Tibial nerve (tissue), 4 donors: ENCODE measurements around the gene CUTA. TPM values are rescaled to one million over a fixed set of nuclear protein-coding genes. Genes with fewer than 3 reads are reported as not detected.

Experiments used
- DNase-seq, 2 donors: peaks; one replicate each; pipeline ENCODE4 v3.0.0-alpha.2; 2019; ENCODE audit warnings: low spot score in 2 of 2
- H3K27ac ChIP-seq, 4 donors: fragments of 200-600 bp; sonication (generic) in 3 of 4; one replicate each; pipeline ENCODE4 v1.5.1; 2017 to 2019; ENCODE audit warnings: mild to moderate bottlenecking in 1 of 4
- H3K27me3 ChIP-seq, 2 donors: fragments of 200-600 bp; sonication (generic) in 1 of 2; one replicate each; pipeline versions ENCODE4 v1.5.1 to v1.6.0; 2017 to 2019
- H3K36me3 ChIP-seq, 3 donors: fragments of 200-600 bp; sonication (generic); one replicate each; pipeline ENCODE4 v1.5.1; 2018 to 2019
- H3K4me1 ChIP-seq, 4 donors: fragments of 200-600 bp; sonication (generic) in 3 of 4; one replicate each; pipeline ENCODE4 v1.5.1; 2017 to 2019
- H3K4me3 ChIP-seq, 4 donors: fragments of 200-600 bp; sonication (generic) in 3 of 4; one replicate each; pipeline ENCODE4 v1.5.1; 2017 to 2019; ENCODE audit warnings: mild to moderate bottlenecking in 1 of 4, moderate library complexity in 1 of 4
- H3K9me3 ChIP-seq, 4 donors: fragments of 200-600 bp; sonication (generic) in 3 of 4; one replicate each; pipeline ENCODE4 v1.5.1; 2017 to 2019
- EP300 ChIP-seq, 2 donors: sonication (generic); formaldehyde crosslinking; IDR thresholded peaks; one replicate each; pipeline ENCODE4 v1.6.1; 2017; ENCODE audit warnings: antibody characterized with exemption in 2 of 2, mild to moderate bottlenecking in 1 of 2
- POLR2A ChIP-seq, 2 donors: fragments of 450-650 bp; IDR thresholded peaks; one replicate each; pipeline ENCODE4 v1.6.1; 2017; ENCODE audit warnings: antibody characterized with exemption in 2 of 2, mild to moderate bottlenecking in 2 of 2, moderate library complexity in 2 of 2
- WGBS, 2 donors: methylation state at CpG; one replicate each; pipeline ENCODE4 v1.1.5; 2018; 5-methylcytosine and 5-hydroxymethylcytosine counted together
- total RNA-seq, 4 donors: library from RNA; depleted of rRNA; stranded (reverse); fragments of >200 nt; gene quantifications; one replicate each; pipeline ENCODE4 v1.1.0, GENCODE V29; 2016
- TF ChIP-seq, protein P1 (sequence below), 5 experiments: fragments of 200-600 bp in 3 of 5; fragments of 450-650 bp in 2 of 5; sonication (generic) in 3 of 5; IDR thresholded peaks; one replicate each; pipeline ENCODE4 v1.5.1; 2016 to 2019; ENCODE audit warnings: antibody characterized with exemption in 5 of 5, mild to moderate bottlenecking in 3 of 5, moderate library complexity in 2 of 5

CUTA gene
- total RNA-seq, 4 donors from 2014 or later = 110 to 161 (median 154) TPM

DNA sequence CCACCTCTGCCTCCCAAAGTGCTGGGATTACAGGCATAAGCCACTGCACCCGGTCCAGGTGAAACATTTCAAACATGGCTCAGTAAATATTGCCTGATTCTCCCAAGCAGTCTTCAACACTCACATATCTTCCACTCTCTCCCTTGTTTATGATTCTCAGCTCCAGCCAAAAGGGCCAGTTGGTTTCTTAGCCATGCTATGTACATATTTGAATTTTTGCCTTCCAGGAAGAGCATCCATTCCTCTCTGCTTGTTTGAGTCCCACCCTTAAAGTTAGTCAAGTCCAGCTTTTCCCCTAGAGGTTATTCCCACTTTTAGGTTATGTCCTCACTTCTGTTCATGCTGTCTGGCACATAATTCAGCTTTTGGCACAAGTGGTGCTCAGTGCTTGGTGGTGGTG is 20.4 kb downstream of the CUTA start:
- Histone ChIP-seq H3K9me3 (no peaks in the 10 kb centered on the region), H3K36me3 (no peaks in the 10 kb centered on the region), H3K4me3 (no peak overlapping the region), H3K4me1 (no peaks in the 10 kb centered on the region), H3K27ac (no peak overlapping the region), H3K27me3 (no peaks in the 10 kb centered on the region)
- WGBS, 2 donors = 86 to 95% methylated on average over 1 of the region's 1 CpG
- no peak for DNase-seq
- TF ChIP-seq POLR2A (IDR thresholded peaks at IDR 0.05) = no peak
- TF ChIP-seq EP300 (IDR thresholded peaks at IDR 0.05) = no peak
- TF ChIP-seq, protein P1, sequence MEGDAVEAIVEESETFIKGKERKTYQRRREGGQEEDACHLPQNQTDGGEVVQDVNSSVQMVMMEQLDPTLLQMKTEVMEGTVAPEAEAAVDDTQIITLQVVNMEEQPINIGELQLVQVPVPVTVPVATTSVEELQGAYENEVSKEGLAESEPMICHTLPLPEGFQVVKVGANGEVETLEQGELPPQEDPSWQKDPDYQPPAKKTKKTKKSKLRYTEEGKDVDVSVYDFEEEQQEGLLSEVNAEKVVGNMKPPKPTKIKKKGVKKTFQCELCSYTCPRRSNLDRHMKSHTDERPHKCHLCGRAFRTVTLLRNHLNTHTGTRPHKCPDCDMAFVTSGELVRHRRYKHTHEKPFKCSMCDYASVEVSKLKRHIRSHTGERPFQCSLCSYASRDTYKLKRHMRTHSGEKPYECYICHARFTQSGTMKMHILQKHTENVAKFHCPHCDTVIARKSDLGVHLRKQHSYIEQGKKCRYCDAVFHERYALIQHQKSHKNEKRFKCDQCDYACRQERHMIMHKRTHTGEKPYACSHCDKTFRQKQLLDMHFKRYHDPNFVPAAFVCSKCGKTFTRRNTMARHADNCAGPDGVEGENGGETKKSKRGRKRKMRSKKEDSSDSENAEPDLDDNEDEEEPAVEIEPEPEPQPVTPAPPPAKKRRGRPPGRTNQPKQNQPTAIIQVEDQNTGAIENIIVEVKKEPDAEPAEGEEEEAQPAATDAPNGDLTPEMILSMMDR (IDR thresholded peaks at IDR 0.05) = no peak

DNA sequence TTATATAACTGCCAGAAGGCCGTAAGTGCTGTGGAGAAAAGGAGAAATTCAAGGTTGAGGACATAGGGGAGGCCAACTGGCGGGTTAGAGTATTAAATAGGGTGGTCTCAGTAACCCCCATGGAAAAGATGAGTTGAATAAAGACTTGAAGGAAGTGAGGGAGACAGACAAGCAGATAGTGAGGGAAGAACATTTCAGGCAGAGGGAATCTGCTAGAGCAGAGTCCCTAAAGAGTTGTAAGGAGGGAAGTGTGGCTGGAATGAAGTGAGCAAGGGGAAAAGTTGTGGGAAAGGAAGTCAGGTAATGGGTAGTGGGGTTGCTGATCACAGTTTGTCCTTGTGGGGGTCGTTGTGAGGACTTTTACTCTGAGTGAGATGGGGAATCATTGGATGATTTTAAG is 24.9 kb downstream of the CUTA start:
- no peak for DNase-seq
- no peak for TF ChIP-seq EP300 (IDR thresholded peaks at IDR 0.05)
- TF ChIP-seq, protein P1 (IDR thresholded peaks at IDR 0.05) = no peak
- no peak for TF ChIP-seq POLR2A (IDR thresholded peaks at IDR 0.05)
- H3K36me3 ChIP-seq = no peaks in the 10 kb centered on the region
- no peak overlapping the region for H3K27ac ChIP-seq
- H3K4me1 ChIP-seq = peaks cover 0 to 13% (median 9%) of the 10 kb centered on the region in 4 donors
- no peaks in the 10 kb centered on the region for H3K9me3 ChIP-seq
- 48% methylated on average over 3 of the region's 3 CpGs for WGBS, 2 donors
- H3K4me3 ChIP-seq = no peak overlapping the region
- H3K27me3 ChIP-seq = no peaks in the 10 kb centered on the region

DNA sequence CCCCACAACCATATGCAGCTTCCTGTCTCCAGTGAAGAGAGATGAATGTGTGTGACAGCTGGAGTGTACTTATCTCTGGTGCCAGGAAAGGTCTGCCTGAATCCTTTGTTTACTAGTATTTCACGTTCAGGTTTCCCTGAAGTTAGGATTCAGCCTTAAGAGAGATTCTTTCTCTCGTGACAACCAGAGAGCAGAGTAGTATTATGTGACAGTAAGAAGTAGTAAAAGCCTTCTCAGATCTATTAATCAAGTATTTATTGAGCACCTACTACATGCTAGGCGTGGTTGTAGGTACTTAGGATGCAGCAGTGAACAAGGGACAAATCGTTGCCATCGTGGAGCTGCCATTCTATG is 25.3 kb downstream of the CUTA start:
- WGBS, 2 donors = 34 to 43% methylated on average over 5 of the region's 5 CpGs
- TF ChIP-seq, protein P1 (IDR thresholded peaks at IDR 0.05) = no peak
- TF ChIP-seq EP300 (IDR thresholded peaks at IDR 0.05) = no peak
- TF ChIP-seq POLR2A (IDR thresholded peaks at IDR 0.05) = no peak
- no peaks in the 10 kb centered on the region for H3K27me3 ChIP-seq
- H3K36me3 ChIP-seq = no peaks in the 10 kb centered on the region
- H3K27ac ChIP-seq = no peak overlapping the region
- DNase-seq = no peak
- no peaks in the 10 kb centered on the region for H3K9me3 ChIP-seq
- peaks cover 0 to 13% (median 9%) of the 10 kb centered on the region in 4 donors for H3K4me1 ChIP-seq
- no peak overlapping the region for H3K4me3 ChIP-seq

DNA sequence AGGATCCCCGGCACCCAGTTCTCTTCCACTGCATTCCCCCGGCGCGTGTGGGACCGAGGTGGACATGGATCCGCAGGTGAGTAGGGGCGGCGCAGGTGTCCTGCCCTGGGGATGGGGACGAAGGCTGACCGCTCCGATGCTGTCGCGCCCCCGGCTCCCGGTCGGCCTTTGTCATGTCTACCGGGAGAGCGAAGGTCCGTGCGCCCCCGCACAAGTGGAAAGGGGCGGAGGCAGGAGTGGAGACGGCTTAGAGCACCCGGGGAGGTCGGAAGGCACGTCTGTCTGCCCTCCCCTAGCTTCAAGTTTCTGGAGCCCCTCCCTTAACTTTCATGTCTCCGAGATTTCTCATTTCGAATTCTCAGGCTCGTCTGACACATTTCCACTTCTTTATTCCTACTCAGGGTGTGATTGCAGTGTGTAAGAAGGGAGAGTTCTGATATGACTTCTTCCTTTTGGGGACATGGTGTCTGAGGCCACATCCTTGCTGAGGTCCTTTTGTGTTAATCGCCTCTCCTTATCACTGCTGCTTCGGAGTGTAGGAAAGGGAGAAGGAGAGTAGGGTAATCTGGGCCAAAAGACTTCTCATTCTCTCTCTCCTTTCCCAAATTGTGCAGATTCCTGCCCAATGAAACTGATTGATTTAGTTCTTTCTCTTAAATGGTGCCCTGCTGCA is 25.8 kb downstream of the CUTA start:
- H3K4me1 ChIP-seq = peaks cover 0 to 13% (median 9%) of the 10 kb centered on the region in 4 donors
- H3K27me3 ChIP-seq = no peaks in the 10 kb centered on the region
- peak overlapping the region in 3 of 4 donors; percentile 86 to 88 (median 86) for H3K27ac ChIP-seq
- no peaks in the 10 kb centered on the region for H3K36me3 ChIP-seq
- H3K4me3 ChIP-seq = peak overlapping the region; percentile 34 to 66 (median 53)
- TF ChIP-seq EP300 (IDR thresholded peaks at IDR 0.05) (no peak), POLR2A (IDR thresholded peaks at IDR 0.05) (no peak)
- TF ChIP-seq, protein P1 (IDR thresholded peaks at IDR 0.05) = no peak
- H3K9me3 ChIP-seq = no peaks in the 10 kb centered on the region
- DNase-seq = no peak
- 0 to 1% methylated on average over 7 to 31 of the region's 31 CpGs for WGBS, 2 donors

DNA sequence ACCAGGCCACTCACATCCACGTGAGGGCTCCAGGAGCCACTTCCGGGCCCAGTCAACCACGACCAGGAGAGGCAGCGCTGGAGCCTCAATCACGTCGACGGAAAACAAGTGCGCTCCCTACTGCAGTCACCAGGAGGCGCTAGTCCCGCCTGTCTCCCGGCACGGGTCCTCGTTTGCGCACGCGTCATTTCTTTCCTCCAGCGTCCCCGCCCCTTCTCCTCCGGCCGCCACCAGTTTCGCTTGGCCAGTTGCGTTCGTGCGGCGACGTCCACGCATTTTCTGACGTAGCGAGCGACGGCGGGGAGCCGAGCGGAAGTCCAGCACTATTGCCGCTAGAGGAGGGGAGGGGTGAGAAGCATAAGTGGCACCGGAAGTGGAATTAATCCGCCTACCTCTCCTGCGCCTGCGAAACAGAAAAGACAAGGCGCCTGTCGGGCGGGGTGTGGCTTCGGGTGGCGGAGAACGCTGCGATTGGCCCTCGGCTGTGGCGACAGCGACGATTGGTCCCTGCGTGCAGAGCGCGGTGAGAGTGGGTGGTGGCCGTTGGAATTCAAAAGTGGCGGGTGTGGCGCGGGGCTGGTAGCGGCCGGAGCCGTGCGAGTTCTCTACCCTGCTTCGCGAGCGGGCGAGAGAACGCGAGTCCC is 26.5 kb downstream of the CUTA start, which contains the start of gene KIFC1:
Gene KIFC1 (plus strand): TSS at position 546 of the 644 bp plus-strand sequence. CDS start 163 bp downstream, outside the sequence.
- DNase-seq = peak; percentile 95 to 97
- no peak for TF ChIP-seq POLR2A (IDR thresholded peaks at IDR 0.05)
- peak; percentile 92 to 100 for TF ChIP-seq EP300 (IDR thresholded peaks at IDR 0.05)
- TF ChIP-seq, protein P1 (IDR thresholded peaks at IDR 0.05) = peak; percentile 91 to 99 (median 98)
- WGBS, 2 donors = 0 to 1% methylated on average over 34 to 57 of the region's 67 CpGs
- peaks cover 0 to 13% (median 9%) of the 10 kb centered on the region in 4 donors for H3K4me1 ChIP-seq
- H3K9me3 ChIP-seq = no peaks in the 10 kb centered on the region
- H3K36me3 ChIP-seq = no peaks in the 10 kb centered on the region
- H3K27ac ChIP-seq = peak within 1 kb of the TSS; percentile 86 to 97 (median 91)
- peak within 1 kb of the TSS; percentile 34 to 66 (median 53) for H3K4me3 ChIP-seq
- no peaks in the 10 kb centered on the region for H3K27me3 ChIP-seq
